ENCODE data around the gene GEN1.
A peak's percentile ranks its signal among the peaks of the same experiment; 100 is the strongest.

GEN1 gene

GRCh38 chr2:17752246-17752645, 1.7 kb upstream of the GEN1 start:
- H3K36me3 ChIP-seq (ENCODE audit: control insufficient read depth, insufficient read depth, low read length): no peaks in the 10 kb centered on the region
- H3K27me3 ChIP-seq (replicated peaks; ENCODE audit: control insufficient read depth, insufficient read depth, low read length, poor library complexity, severe bottlenecking): no peaks in the 10 kb centered on the region
- H3K27ac ChIP-seq (ENCODE audit: insufficient read depth, low read length, poor library complexity, severe bottlenecking): no peak overlapping the region
- H3K4me1 ChIP-seq (ENCODE audit: control insufficient read depth, insufficient read depth, low read length, poor library complexity, severe bottlenecking): peaks cover 12% of the 10 kb centered on the region
- H3K4me3 ChIP-seq (ENCODE audit: insufficient read depth, low read depth, low read length, poor library complexity, severe bottlenecking): no peak overlapping the region
- H3K9me3 ChIP-seq (ENCODE audit: control insufficient read depth, low read length): no peaks in the 10 kb centered on the region
- no peak for DNase-seq

- H3K4me3 ChIP-seq (ENCODE audit: insufficient read depth, low read depth, low read length, poor library complexity, severe bottlenecking): peak overlapping the region; percentile 98
- peaks cover 12% of the 10 kb centered on the region for H3K4me1 ChIP-seq (ENCODE audit: control insufficient read depth, insufficient read depth, low read length, poor library complexity, severe bottlenecking)
Measured at GRCh38 chr2:17752892-17753802, 791 bp upstream of the GEN1 start.

GRCh38 chr2:17754773-17755425, 961 bp downstream of the GEN1 start:
- Histone ChIP-seq H3K4me1 (ENCODE audit: control insufficient read depth, insufficient read depth, low read length, poor library complexity, severe bottlenecking) (peaks cover 12% of the 10 kb centered on the region), H3K27me3 (replicated peaks; ENCODE audit: control insufficient read depth, insufficient read depth, low read length, poor library complexity, severe bottlenecking) (no peaks in the 10 kb centered on the region), H3K9me3 (ENCODE audit: control insufficient read depth, low read length) (no peaks in the 10 kb centered on the region), H3K36me3 (ENCODE audit: control insufficient read depth, insufficient read depth, low read length) (no peaks in the 10 kb centered on the region), H3K4me3 (ENCODE audit: insufficient read depth, low read depth, low read length, poor library complexity, severe bottlenecking) (peak overlapping the region; percentile 98), H3K27ac (ENCODE audit: insufficient read depth, low read length, poor library complexity, severe bottlenecking) (peak overlapping the region; percentile 97)
- DNase-seq: no peak

More at GRCh38 chr2:17752892-17753802, 791 bp upstream of the GEN1 start:
- H3K27me3 ChIP-seq (replicated peaks; ENCODE audit: control insufficient read depth, insufficient read depth, low read length, poor library complexity, severe bottlenecking): no peaks in the 10 kb centered on the region
- no peaks in the 10 kb centered on the region for H3K36me3 ChIP-seq (ENCODE audit: control insufficient read depth, insufficient read depth, low read length)
- peak in 2 of 3 donors; percentile 2 to 24 for DNase-seq
- peak overlapping the region; percentile 97 for H3K27ac ChIP-seq (ENCODE audit: insufficient read depth, low read length, poor library complexity, severe bottlenecking)
- H3K9me3 ChIP-seq (ENCODE audit: control insufficient read depth, low read length): no peaks in the 10 kb centered on the region

- Histone ChIP-seq H3K4me3 (ENCODE audit: insufficient read depth, low read depth, low read length, poor library complexity, severe bottlenecking) (no peak overlapping the region), H3K36me3 (ENCODE audit: control insufficient read depth, insufficient read depth, low read length) (no peaks in the 10 kb centered on the region), H3K4me1 (ENCODE audit: control insufficient read depth, insufficient read depth, low read length, poor library complexity, severe bottlenecking) (peaks cover 12% of the 10 kb centered on the region), H3K27ac (ENCODE audit: insufficient read depth, low read length, poor library complexity, severe bottlenecking) (no peak overlapping the region), H3K27me3 (replicated peaks; ENCODE audit: control insufficient read depth, insufficient read depth, low read length, poor library complexity, severe bottlenecking) (no peaks in the 10 kb centered on the region), H3K9me3 (ENCODE audit: control insufficient read depth, low read length) (no peaks in the 10 kb centered on the region)
- DNase-seq: no peak
Measured at GRCh38 chr2:17756668-17757067, 2.7 kb downstream of the GEN1 start.

- H3K9me3 ChIP-seq (ENCODE audit: control insufficient read depth, low read length): no peaks in the 10 kb centered on the region
- H3K4me3 ChIP-seq (ENCODE audit: insufficient read depth, low read depth, low read length, poor library complexity, severe bottlenecking): no peak overlapping the region
- no peak overlapping the region for H3K27ac ChIP-seq (ENCODE audit: insufficient read depth, low read length, poor library complexity, severe bottlenecking)
- no peaks in the 10 kb centered on the region for H3K27me3 ChIP-seq (replicated peaks; ENCODE audit: control insufficient read depth, insufficient read depth, low read length, poor library complexity, severe bottlenecking)
- no peak for DNase-seq
- H3K4me1 ChIP-seq (ENCODE audit: control insufficient read depth, insufficient read depth, low read length, poor library complexity, severe bottlenecking): peaks cover 12% of the 10 kb centered on the region
- no peaks in the 10 kb centered on the region for H3K36me3 ChIP-seq (ENCODE audit: control insufficient read depth, insufficient read depth, low read length)
Measured at GRCh38 chr2:17757321-17757720, 3.4 kb downstream of the GEN1 start.

- Histone ChIP-seq H3K36me3 (ENCODE audit: control insufficient read depth, insufficient read depth, low read length) (no peaks in the 10 kb centered on the region), H3K4me1 (ENCODE audit: control insufficient read depth, insufficient read depth, low read length, poor library complexity, severe bottlenecking) (peaks cover 6% of the 10 kb centered on the region), H3K4me3 (ENCODE audit: insufficient read depth, low read depth, low read length, poor library complexity, severe bottlenecking) (no peak overlapping the region), H3K9me3 (ENCODE audit: control insufficient read depth, low read length) (no peaks in the 10 kb centered on the region), H3K27ac (ENCODE audit: insufficient read depth, low read length, poor library complexity, severe bottlenecking) (no peak overlapping the region), H3K27me3 (replicated peaks; ENCODE audit: control insufficient read depth, insufficient read depth, low read length, poor library complexity, severe bottlenecking) (no peaks in the 10 kb centered on the region)
- DNase-seq: no peak
Measured at GRCh38 chr2:17758118-17758517, 4.2 kb downstream of the GEN1 start.

- Histone ChIP-seq H3K4me3 (ENCODE audit: insufficient read depth, low read depth, low read length, poor library complexity, severe bottlenecking) (no peak overlapping the region), H3K9me3 (ENCODE audit: control insufficient read depth, low read length) (no peaks in the 10 kb centered on the region), H3K27ac (ENCODE audit: insufficient read depth, low read length, poor library complexity, severe bottlenecking) (no peak overlapping the region), H3K4me1 (ENCODE audit: control insufficient read depth, insufficient read depth, low read length, poor library complexity, severe bottlenecking) (peaks cover under 1% of the 10 kb centered on the region), H3K27me3 (replicated peaks; ENCODE audit: control insufficient read depth, insufficient read depth, low read length, poor library complexity, severe bottlenecking) (no peaks in the 10 kb centered on the region), H3K36me3 (ENCODE audit: control insufficient read depth, insufficient read depth, low read length) (no peaks in the 10 kb centered on the region)
- DNase-seq: no peak
Measured at GRCh38 chr2:17759805-17760204, 5.9 kb downstream of the GEN1 start.

- no peak overlapping the region for H3K27ac ChIP-seq (ENCODE audit: insufficient read depth, low read length, poor library complexity, severe bottlenecking)
- no peaks in the 10 kb centered on the region for H3K4me1 ChIP-seq (ENCODE audit: control insufficient read depth, insufficient read depth, low read length, poor library complexity, severe bottlenecking)
- H3K4me3 ChIP-seq (ENCODE audit: insufficient read depth, low read depth, low read length, poor library complexity, severe bottlenecking): no peak overlapping the region
- no peaks in the 10 kb centered on the region for H3K27me3 ChIP-seq (replicated peaks; ENCODE audit: control insufficient read depth, insufficient read depth, low read length, poor library complexity, severe bottlenecking)
- DNase-seq: no peak
- no peaks in the 10 kb centered on the region for H3K36me3 ChIP-seq (ENCODE audit: control insufficient read depth, insufficient read depth, low read length)
- H3K9me3 ChIP-seq (ENCODE audit: control insufficient read depth, low read length): no peaks in the 10 kb centered on the region
Measured at GRCh38 chr2:17762451-17762850, 8.5 kb downstream of the GEN1 start.

- Histone ChIP-seq H3K27ac (ENCODE audit: insufficient read depth, low read length, poor library complexity, severe bottlenecking) (no peak overlapping the region), H3K27me3 (replicated peaks; ENCODE audit: control insufficient read depth, insufficient read depth, low read length, poor library complexity, severe bottlenecking) (no peaks in the 10 kb centered on the region), H3K4me1 (ENCODE audit: control insufficient read depth, insufficient read depth, low read length, poor library complexity, severe bottlenecking) (no peaks in the 10 kb centered on the region), H3K9me3 (ENCODE audit: control insufficient read depth, low read length) (no peaks in the 10 kb centered on the region), H3K36me3 (ENCODE audit: control insufficient read depth, insufficient read depth, low read length) (no peaks in the 10 kb centered on the region), H3K4me3 (ENCODE audit: insufficient read depth, low read depth, low read length, poor library complexity, severe bottlenecking) (no peak overlapping the region)
- DNase-seq: no peak
Measured at GRCh38 chr2:17763641-17764333, 9.8 kb downstream of the GEN1 start.

- DNase-seq: no peak
- H3K27me3 ChIP-seq (replicated peaks; ENCODE audit: control insufficient read depth, insufficient read depth, low read length, poor library complexity, severe bottlenecking): no peaks in the 10 kb centered on the region
- H3K4me3 ChIP-seq (ENCODE audit: insufficient read depth, low read depth, low read length, poor library complexity, severe bottlenecking): no peak overlapping the region
- no peaks in the 10 kb centered on the region for H3K4me1 ChIP-seq (ENCODE audit: control insufficient read depth, insufficient read depth, low read length, poor library complexity, severe bottlenecking)
- H3K27ac ChIP-seq (ENCODE audit: insufficient read depth, low read length, poor library complexity, severe bottlenecking): no peak overlapping the region
- H3K36me3 ChIP-seq (ENCODE audit: control insufficient read depth, insufficient read depth, low read length): no peaks in the 10 kb centered on the region
- no peaks in the 10 kb centered on the region for H3K9me3 ChIP-seq (ENCODE audit: control insufficient read depth, low read length)
Measured at GRCh38 chr2:17765398-17765797, 11.5 kb downstream of the GEN1 start.
